Mucosa of gallbladder (tissue), 1 donor: ENCODE results near the gene KIAA1958. TPM values are rescaled to one million over a fixed set of nuclear protein-coding genes. Genes with fewer than 3 reads are reported as not detected.
"Not testable (repeated sequence)": the region's sequence is repeated elsewhere in the genome, so short reads cannot be mapped to it uniquely, and the experiment has no call there.

Experiments
- DNase-seq: peaks from one replicate; pipeline ENCODE4 v3.0.0-alpha.2; 2020; ENCODE audit warnings: low spot score
- total RNA-seq: library from RNA; stranded (reverse); gene quantifications from one replicate; pipeline ENCODE4 v1.2.1, GENCODE V29; 2021
- donor health status: DM: no; HTN: no; CAD: no.

The KIAA1958 gene
- total RNA-seq, 1 donor from 2014 or later = 11.3 TPM

DNA sequence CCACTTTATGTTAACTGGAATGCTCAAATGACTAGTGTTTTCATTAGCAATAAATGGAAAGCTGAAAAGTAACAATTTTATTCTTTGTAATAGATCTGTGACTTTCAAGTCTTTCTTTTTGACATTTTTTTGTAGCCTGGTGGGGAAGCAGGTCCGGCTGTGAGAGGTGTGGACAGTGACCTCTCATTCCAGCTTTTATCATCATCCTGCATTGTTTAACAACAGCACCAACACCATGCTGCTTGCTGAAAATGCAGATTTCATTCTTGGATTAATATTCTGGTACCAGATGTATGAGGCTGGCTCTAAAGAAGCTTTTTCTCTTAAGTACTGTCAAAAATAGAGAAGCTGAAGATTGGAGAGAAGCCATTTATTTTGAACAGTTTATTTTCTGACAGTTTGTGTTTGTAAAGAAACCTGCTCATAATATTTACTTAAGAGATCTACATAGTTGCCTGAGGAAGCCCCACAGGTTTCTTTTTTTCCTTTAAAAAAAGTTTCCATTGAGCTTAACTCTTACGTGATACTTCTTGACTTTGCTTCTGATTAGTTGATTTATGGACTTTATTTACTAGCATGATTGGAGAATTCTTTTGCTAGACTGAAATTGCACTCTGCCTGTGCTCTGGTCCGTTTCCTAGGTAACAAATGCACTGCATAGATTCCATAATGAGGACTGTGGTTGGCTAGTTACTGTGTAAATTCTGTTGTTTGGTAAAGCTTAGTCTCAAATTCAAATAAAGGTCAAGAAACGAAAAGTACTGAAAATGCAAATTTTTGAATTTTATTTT lies 3.4 kb downstream of the KIAA1958 start:
- no peak for DNase-seq

GRCh38 chr9:112493393-112494137 lies 6.9 kb downstream of the KIAA1958 start:
- DNase-seq = no peak

DNA sequence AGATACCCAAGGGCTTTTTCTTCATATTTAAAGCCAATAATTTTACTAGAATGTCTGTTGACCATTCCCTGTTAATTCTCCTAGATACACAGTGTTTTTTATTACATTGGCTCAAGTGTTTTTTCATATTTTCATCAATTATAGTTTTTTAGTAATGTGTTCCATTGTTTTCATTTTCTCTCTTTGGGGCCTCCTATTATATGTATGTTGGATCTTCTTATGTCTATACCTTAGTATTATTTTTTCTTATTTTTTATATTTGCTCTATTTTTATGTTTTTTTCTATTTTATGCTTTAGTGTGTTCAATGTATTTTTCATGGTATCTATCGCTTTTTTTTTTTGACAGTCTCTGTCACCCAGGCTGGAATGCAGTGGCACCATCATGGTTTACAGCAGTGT lies 7.5 kb downstream of the KIAA1958 start:
- no peak for DNase-seq

DNA sequence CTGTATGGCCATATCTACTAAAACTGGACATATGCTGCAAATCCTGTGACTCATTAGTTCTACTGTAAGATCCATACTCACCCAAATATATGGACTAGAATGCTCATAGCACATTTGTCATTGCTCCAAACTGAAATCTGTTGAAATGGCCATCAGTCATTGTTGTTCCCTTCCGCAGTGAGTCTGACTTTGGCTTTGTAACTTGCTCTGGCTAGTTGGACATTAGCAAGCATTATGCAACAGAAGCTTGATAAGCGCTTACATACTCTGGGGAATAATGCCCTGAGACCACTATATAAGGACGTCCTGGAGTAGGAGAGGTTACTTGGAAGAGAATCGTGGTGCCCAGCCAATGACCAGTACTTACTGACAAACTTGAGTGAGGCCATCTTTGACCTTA lies 9.0 kb downstream of the KIAA1958 start:
- DNase-seq = no peak

GRCh38 chr9:112496074-112496722 lies 9.6 kb downstream of the KIAA1958 start:
- no peak for DNase-seq

DNA sequence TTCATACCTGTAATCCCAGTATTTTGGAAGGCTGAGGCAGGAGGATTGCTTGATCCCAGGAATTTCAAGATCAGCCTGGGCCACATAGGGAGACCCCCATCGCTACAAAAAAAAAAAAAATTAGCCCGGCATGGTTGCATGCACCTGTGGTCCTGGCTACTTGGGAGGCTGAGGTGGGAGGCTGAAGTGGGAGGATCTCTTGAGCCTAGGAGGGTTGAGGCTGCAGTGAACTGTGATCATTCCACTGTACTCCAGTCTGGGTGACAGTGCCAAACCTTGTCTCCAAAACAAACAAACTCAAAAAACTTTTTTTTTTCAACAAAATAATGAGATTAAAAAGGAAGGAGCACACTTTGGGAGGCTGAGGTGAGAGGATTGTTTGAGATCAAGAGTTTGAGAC lies 14.2 kb downstream of the KIAA1958 start:
- DNase-seq = no peak

DNA sequence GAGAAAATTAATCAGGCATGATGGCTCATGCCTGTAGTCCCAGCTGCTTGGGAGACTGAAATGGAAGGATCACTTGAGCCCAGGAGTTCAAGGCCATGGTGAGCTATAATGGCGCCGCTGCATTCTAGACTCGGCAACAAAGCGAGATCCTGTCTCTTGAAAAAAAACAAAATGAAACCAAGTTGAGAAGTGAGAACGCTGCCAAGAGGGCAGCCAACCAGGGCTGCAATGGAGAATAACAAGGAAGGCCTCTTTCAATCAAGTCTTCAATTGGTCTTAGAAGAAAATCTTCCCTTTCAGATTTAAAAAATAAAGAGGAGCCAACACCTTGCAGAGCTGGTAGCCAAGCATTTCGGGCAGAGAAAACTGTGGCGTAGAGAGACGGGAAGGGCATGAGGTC lies 14.7 kb downstream of the KIAA1958 start:
- no peak for DNase-seq

GRCh38 chr9:112502175-112502946 lies 15.7 kb downstream of the KIAA1958 start:
- DNase-seq = no peak

- no peak for DNase-seq
Observed at GRCh38 chr9:112503170-112503569, 16.5 kb downstream of the KIAA1958 start.

DNA sequence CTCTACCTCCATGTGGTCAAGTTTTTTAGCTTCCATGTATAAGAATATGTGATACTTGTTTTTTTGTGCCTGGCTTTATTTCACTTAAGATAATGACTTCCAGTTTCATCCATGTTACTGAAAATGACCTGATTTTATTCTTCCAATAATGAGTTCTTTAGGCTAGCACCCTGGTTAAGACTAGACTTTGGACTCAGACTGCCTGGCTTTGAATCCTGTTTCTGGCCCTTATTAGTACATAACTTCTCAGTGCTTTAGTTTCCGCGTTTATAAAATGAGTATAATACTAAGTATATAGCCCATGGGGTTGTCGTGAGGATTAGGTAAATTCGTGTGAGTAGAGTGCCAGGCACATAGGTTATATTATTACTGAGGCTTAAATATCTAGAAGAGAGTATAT lies 18.5 kb downstream of the KIAA1958 start:
- no peak for DNase-seq

DNA sequence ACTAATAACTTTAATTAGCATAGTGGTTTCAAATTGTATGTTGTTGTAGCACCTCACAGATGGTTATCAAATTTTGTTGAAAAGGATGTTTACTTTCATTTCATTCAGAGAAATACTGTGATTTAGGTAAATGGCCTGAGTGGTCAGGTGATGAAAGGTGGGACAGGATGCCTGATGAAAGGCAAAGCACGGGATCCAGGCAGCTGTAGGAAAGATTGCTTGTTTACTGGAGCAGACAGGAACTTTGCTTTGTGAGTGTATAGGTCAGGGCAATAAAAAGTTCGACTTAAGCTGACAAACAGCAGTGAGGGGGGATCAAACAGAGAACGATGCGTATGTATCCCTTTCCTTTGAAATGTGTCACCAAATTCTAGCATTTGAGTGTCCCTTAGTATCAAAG lies 19.0 kb downstream of the KIAA1958 start:
- no peak for DNase-seq

GRCh38 chr9:112506571-112506970 lies 19.9 kb downstream of the KIAA1958 start:
- DNase-seq = no peak

- no peak for DNase-seq
Observed at GRCh38 chr9:112507001-112507680, 20.5 kb downstream of the KIAA1958 start.

DNA sequence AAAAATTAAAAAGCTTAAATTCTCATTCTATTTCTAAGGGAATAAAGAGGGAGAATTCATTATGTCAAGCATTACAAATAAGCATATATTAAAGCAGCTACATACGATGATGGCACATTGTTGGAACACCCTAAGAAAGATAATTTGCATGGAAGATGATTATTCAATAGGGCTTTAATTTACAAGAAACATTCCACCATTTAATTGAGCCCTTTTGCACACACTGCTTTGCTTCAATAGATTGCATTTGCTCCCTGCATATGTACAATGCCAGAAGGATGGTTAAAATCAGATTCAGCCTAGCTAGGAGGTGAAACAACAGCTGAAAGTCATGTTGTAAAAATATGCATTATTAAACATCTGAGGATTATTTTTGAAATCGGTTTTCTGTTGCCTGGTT lies 21.8 kb downstream of the KIAA1958 start:
- DNase-seq = no peak

DNA sequence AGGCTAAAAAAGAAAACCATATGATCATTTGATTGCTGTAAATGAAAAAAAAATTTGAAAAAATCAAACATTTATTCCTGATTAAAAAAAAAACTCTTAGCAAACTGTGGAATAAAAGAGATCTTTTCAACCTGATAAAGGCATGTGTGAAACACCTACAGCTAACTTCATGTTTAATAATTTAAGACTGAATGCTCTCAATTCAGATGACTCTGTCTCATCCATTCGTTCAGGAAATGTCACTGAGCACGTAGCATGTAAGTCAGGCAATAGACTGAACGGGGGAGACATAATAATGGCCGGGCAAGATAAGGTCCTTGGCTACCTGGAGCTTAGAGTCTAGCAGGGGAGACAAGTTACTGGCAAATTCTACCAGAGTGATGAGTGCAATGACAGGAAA lies 25.8 kb downstream of the KIAA1958 start:
- not testable (repeated sequence) for DNase-seq

DNA sequence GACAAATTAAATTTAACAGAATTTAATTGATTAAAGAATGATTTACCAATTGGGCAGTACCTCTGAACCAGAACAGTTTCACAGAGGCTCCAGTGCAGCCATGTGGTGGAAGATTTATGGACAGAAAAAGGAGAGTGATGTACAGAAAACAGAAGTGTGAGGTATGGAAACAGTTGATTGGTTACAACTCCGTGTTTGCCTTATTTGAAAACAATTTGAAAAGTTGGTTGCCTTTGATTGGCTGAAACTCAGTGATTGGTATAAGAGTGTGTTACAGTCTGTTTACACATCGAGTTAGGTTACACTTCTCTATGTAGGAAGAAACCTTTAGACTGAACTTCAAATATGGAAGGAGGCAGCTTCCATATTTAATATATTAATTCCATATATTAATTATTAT lies 30.1 kb downstream of the KIAA1958 start:
- no peak for DNase-seq

DNA sequence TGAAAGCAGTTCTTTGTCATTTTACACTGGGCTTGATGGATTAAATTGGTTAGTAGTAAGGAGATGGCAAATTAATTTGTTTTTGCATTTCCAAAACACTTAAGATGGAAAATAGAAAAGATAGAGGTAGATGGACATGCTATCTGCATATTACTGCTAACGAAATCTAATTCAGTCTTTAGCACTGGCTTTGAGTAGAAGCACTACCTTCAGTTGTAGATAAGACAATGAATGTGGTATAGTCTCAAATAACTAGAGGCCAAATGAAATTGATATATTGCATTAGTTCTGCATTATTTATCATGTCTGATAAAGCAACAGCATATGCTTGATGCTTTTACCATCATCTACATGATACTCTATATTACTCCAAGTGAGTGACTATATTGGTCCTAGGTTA lies 33.4 kb downstream of the KIAA1958 start:
- DNase-seq = no peak

DNA sequence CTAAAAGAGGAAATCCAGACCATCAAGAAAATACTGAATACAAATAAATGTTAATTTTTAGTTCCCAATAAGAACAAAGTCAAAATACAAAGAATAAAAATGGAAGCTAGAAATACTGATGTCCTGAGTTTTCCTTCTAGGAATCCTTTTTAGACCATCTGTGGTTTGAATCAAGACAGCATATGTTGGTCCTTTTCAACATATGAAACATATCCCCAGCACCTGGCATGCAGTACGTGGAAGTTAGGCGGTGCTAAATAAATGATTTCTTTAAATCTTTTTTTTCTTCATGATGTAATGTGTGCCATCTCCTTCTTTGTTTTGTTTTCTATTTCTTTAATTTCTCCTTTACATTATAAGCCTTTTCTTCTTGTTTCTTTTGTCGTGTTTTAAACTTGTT lies 34.0 kb downstream of the KIAA1958 start:
- DNase-seq = no peak

DNA sequence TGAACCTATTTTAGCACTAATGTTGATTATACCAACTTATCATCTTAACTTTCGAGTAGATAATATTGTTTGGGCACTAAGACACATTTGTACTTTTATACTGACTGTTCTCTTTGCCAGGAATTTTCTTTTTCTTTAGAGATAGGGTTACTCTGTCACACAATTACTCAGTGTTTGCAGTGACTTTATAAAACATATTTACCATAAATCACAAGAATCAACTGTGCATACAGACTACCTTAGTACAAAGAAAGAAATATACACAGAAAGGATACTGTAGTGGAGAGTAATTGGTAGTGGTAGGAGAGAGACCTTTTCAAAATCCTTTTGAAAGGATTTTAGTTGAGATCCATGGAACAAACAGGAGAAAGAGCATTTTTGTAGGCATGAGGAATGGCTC lies 40.3 kb downstream of the KIAA1958 start:
- DNase-seq = no peak

- no peak for DNase-seq
Observed at GRCh38 chr9:112527959-112528358, 41.3 kb downstream of the KIAA1958 start.

GRCh38 chr9:112529316-112529715 lies 42.7 kb downstream of the KIAA1958 start:
- DNase-seq = no peak
